ENCODE measurements around the gene COX19.
A peak's percentile ranks its signal among the peaks of the same experiment; 100 is the strongest.
"Not testable (repeated sequence)": the region's sequence is repeated elsewhere in the genome, so short reads cannot be mapped to it uniquely, and the experiment has no call there.

The COX19 gene

DNA sequence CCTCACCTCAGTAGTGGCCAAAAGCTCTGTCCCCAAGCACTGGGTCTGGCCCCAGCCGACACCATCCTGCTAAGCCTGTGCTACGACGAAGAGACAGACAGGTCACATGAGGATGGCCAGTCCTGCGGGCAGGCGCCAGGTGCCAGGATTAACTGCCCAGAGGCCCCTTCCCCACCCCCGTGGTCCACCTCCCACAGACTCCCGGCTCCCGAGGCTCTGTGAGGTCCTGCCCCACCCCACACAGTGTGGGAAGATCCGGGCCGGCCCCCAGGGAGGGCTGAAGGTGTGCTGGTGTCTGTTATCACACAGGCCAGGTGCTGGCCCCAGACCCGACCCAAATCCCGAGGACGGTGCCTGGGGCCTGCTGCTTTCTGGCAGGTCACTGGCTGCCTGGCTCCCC, 34.9 kb upstream of the COX19 start:
- no peak for DNase-seq

DNA sequence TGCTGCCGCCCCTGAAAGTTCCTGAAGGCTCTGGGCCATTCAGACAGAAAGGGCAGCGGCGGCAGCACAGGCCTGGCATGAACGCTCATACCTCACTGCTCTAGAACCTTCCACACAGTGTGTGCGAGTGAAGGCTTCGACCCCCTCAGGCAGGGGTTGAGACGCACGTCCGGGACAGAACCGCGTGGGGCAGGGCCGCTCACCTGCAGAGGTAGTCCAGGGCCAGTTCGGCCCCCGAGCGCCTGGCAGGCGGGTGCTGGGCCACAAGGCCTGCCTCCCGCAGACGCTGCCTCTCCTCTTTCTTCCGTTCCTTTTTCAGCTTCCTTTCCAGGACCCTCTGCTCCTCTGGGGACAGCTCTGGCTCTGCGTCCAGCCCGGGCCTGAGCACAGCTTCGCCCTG, 34.4 kb upstream of the COX19 start:
- DNase-seq: no peak

DNA sequence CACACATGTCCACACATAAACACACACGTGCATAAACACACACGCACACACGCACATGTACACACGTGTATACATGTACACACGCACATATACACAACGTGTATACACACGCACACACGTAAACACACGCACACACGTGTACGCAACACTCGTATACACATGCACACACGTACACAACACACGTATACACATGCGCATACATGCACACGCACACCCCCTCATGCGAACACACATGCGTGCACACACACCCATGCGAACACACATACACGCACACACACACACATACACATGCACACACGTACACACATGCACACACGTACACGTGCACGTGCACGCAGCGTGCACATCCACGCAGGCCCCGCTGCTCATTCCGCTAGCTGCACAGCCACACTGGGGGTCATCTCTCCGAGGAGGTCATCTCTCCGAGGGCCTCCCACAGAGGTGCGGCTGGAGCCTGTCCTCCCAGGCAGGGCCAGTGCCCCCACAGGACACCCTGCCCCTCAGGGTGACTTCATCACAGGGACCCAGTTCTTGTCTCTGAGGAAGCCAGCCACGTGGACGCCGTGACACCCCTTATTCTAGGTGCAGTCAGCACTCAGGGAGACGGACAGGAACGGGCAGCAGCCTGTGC, 33.5 kb upstream of the COX19 start:
- DNase-seq: no peak

DNA sequence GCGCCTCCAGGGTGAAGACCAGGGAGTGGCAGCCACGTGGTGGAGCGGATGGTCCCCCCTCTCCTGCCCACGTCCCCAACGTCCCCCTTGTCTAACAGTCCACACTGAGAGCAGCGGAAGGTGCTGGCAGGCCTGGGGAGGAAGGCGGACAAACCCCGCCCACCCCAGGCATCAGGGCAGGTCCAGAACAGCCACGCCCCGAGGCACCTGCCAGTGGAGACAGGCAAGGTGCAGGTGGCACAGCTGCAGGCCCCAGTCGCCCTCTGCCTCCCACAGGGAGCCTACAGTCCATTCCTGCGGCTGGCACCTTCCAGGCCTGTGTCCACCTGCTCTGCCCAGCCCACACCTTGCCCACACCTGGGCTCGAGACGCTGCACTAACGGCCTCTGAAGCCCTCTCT, 32.6 kb upstream of the COX19 start:
- DNase-seq: no peak

DNA sequence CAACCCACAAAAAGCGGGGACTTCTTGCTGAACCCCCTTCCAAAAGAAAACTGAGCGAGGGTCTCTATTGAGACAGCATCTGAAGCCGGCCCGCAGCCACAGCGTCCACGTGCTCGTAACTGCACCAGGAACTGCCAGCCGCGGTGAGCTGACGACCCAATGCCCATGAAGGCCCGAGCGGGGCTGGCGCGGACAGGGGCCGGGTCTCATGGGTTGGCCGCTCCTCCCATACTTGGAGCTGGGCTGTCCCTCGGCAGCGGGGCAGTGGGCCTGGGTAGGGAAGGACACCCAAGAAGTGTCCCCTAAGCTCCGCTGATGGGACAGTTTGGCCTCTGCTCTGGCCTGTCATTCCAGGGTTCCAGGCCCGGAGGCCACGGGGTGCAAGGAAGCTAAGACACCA, 30.0 kb upstream of the COX19 start:
- no peak for DNase-seq

DNA sequence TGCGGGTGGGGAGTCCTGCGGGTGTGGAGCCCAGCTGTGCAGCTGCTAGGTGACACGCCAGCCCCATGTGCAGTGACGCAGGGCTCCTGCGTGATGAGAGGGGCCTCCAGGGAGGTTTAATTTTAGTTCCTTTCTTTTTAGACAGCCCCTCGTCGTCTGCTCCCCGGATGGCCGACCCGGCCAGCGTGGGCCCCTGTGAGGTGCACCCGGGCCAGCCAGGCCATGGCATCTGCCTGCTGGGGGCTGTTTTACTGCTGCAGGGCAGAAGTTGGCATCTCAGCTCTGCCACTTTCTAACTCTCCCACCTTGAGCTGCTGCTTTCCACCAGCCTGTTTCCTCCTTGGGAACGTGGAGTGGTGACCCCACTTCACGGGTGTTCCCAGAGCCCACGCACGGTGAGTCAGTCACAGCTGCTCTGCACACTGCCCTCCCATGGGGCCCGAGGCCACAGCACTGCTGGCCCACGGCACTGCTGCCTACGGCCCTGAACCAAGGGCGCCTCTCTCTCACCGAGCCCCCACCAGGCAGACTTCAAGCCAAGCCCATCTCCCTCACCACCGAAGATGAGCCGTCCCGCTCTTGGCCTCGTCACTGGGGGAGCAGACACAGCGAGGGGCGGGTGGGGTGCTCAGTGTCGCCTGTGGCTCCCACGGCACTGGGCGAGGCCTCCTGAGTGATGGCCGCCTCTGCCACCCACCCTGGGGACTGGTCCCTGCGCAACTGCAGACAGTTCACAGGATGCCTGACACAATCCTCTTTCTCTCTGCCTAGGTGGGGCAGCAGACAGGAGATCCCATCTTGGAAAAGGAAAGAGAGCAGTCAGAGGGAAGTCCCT, 28.9 kb upstream of the COX19 start:
- no peak for DNase-seq

DNA sequence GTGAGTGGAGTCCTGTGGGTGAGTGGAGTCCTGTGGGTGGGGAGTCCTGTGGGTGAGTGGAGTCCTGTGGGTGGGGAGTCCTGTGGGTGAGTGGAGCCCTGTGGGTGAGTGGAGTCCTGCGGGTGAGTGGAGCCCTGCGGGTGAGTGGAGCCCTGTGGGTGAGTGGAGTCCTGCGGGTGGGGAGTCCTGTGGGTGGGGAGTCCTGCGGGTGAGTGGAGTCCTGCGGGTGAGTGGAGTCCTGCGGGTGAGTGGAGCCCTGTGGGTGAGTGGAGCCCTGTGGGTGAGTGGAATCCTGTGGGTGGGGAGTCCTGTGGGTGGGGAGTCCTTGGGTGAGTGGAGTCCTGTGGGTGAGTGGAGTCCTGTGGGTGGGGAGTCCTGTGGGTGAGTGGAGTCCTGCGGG, 27.1 kb upstream of the COX19 start:
- not testable (repeated sequence) for DNase-seq

DNA sequence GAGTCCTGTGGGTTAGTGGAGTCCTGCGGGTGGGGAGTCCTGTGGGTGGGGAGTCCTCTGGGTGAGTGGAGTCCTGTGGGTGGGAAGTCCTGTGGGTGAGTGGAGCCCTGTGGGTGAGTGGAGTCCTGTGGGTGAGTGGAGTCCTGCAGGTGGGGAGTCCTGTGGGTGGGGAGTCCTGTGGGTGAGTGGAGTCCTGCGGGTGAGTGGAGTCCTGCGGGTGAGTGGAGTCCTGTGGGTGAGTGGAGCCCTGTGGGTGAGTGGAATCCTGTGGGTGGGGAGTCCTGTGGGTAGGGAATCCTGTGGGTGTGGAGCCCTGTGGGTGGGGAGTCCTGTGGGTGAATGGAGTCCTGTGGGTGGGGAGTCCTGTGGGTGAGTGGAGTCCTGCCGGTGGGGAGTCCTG, 26.7 kb upstream of the COX19 start:
- not testable (repeated sequence) for DNase-seq

DNA sequence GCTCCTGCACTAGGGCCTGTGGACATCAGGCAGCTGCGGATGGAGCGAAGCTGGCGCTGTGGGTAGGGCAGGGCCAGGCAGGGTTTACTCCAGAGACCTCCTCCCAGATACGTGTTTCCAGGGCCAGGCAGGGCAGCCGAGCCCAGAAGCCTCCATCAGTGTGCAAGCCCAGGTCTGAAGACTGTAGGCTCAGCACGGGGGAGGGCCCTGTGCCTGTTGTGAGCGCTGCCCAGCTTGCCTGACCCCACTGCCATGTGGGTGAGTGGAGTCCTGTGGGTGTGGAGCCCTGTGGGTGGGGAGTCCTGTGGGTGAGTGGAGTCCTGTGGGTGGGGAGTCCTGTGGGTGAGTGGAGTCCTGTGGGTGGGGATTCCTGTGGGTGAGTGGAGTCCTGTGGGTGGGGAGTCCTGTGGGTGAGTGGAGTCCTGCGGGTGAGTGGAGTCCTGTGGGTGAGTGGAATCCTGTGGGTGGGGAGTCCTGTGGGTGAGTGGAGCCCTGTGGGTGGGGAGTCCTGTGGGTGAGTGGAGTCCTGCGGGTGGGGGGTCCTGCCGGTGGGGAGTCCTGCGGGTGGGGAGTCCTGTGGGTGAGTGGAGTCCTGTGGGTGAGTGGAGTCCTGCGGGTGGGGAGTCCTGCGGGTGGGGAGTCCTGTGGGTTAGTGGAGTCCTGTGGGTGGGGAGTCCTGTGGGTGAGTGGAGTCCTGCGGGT, 25.9 kb upstream of the COX19 start:
- not testable (repeated sequence) for DNase-seq

DNA sequence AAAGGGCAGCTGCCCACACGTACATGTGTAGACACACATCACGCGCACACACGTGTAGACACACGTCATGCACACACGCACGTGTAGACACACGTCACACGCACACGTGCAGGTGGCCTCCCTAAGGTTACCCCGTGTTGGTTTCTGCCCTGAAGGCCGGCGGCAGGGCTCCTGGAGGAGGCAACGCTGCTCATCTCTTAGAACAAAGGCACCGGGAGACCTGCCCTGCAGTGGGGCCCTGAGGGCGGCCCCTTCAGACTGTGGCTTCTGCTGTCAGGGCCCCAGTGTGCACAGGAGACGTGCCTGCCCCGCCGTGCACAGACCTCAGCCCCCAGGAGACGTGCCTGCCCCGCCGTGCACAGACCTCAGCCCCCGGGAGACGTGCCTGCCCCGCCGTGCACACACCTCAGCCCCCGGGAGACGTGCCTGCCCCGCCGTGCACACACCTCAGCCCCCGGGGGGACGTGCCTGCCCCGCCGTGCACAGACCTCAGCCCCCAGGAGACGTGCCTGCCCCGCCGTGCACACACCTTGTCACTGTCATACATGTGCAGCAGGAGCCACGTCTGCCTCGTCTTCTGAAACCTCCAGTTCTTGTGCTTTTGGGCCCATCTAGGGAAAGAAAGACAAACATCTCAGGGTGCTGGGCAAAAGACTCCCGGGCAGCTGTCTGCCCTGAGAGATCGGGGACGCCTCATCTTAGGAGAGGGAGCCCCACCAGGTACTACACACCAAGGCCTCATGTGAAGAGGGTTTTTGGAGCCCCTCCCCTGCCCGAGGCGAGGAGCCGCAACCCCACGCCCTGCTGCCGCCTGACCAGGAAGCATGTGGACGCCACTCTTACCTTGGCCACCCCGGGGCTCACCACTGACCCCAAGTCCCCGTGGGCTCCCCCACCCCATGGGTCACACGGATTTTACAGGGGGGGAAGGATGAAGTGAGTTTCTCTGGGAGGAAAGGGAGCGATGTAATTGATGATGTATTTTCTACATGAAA, 24.9 kb upstream of the COX19 start:
- DNase-seq: no peak

DNA sequence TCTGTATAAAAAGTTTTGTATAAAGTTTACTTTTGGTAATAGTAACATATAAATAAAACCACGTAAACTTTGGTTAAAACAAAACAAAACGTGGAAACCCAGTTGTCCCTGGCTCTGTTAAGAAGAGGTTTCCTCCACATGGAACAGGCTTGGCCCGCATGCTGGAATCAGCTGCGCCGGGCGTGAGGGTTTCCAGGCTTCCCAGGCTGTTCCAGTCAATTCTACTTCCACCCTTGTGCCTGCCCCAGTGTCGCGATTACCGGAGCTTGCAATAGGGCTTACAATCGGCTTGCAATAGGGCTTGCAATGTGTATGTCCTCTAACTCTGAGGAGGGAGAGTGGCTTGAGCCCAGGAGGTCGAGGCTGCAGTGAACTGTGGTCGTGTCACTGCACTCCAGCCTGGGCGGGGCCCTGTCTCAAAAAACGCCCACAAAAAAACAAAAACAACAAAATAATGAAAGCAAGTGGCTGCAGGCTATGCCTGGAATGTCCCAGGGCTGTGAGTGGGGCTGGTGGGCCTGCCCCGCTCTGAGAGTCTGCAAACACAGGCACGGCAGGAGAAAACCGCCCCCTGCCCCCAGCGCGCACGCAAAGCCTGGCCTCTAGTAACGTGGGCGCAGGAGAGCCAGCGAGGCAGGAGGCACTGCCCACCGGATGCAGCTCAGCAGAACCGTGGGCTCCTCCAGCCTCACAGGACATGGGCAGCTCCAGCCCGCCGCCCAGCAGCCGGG, 24.0 kb upstream of the COX19 start:
- no peak for DNase-seq

DNA sequence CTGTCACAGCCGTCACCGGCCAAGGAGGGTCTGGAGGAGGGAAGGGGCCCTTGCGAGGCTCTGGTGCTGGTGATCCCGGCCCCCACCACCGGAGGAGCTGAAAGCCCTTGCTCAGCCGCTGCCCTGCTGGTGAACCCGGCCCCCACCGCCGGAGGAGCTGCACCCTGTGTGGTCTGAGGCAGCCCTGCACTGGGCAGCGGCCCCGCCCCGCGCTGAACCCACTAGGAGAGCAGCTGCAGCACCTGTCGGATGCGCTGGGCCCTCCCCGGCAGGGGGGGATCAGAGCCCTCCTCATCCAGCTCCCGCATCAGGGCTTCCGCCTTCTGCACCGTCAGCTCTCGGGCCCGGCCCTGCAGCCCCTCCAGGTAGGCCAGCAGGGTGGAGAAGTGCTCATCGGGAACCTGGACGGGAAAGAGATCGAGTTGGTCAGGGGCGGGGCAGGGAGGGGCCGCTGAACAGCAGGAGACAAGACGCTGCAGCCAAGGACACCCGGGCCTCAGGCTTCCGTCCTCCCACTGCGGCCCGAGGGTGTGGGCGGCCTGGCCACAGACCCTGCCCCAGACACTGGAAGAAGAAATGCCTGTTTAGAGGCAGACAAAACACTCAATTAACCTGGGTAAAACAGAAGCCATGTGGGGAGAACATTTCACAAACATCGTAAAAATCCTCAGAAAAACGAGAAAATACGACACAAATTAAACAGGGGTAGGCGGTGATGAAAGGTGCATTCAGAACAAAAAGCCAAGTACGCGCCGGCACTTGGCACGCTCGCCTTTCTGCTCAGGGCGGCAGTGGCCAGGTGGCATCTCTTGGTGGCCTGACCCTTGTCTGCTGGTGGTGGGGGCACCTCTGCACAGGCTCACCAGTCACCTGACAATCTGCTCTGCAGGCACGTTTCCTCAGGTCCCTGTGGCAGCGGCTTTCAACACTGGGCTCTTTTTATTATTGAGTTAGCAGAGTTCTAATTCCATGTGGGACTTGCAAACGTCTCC, 22.4 kb upstream of the COX19 start:
- DNase-seq: no peak

DNA sequence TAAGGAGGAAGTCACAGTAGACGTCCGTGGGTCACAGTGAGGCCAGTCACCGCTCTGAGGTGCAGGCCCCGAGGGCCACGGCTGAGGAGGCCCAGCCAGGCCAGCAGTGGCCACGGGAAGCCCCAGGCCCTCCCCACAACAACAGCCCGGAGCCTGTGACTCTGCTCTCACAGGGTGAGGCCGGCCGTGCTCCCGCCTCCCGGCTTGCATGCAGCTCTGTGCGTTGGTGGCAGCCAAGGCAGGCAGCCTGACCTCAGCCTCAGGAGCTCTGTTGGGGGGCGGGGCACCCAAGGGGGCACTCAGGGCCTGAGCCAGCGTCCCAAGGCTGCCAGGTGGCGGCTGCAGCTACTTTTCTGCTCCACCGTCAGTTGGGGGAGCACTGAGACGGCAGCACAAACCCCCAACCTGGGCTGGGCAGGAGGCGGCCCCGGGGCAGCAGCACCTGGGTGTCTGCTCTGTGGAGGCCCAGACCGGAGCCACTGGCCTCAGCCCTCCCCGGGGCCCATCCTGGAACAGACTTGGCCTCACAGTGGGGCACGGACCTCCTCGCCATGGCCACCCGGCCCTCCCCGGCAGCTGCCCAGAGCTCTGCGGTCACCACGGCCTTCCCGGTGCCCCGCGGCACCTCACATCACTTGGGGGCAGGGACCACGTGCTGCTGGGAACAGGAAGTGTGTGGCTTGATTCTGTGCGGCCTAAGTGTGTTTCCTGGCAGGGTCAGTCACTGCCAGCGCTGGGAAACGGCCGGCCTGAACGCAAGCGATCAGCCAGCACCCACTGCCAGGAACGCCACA, 20.9 kb upstream of the COX19 start:
- DNase-seq: no peak

DNA sequence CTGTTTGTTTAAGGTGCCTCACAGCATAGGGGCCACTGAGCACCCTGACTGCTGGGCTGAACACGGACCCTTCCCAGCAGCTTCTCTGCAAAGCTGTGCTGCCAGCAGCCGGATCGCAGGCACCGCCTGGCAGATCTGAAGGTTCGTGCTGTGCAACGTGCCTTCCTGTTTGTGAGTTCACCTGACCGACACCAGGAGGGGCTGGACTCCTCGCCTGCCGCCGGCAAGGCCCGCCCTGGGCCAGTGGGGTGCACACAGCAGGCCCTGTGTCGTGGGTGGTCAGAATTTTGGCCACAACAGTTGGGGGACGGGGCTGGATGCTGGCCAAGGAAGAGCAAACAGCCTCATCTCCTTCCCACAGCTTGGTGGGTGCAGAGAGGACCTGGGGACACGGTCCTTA, 20.2 kb upstream of the COX19 start:
- DNase-seq: no peak

DNA sequence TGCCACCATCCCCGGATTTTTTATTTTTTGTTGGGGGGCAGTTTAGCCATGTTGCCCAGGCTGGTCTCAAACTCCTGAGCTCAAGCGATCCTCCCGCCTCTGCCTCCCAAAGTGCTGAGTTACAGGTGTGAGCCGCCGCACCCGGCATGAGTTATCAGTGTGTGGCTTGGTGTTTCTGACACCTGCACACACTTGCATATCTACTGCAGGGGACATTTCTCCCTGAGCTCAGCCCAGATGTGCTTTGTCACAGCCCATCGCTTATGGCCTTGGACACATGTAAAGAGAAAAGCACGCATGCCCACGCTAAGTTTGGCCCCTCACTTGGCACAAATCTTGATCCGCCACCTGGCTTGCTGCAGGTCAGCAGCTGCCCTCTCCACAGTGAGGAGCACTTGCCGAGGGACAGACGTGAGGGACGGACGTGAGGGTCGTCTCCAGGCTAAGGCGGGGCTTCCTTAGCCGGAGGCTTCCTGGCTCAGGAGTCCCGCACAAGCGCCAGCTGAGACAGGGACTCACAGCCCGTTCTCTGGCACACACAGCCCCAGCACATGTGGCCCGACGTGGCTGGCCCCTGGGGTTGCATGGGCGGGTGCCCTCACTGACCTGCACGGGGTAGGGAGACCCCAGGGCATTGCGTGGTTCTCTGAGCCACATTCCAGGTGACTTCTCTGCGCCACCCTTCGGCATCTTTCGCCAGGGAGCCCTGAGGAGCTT, 19.4 kb upstream of the COX19 start:
- no peak for DNase-seq

DNA sequence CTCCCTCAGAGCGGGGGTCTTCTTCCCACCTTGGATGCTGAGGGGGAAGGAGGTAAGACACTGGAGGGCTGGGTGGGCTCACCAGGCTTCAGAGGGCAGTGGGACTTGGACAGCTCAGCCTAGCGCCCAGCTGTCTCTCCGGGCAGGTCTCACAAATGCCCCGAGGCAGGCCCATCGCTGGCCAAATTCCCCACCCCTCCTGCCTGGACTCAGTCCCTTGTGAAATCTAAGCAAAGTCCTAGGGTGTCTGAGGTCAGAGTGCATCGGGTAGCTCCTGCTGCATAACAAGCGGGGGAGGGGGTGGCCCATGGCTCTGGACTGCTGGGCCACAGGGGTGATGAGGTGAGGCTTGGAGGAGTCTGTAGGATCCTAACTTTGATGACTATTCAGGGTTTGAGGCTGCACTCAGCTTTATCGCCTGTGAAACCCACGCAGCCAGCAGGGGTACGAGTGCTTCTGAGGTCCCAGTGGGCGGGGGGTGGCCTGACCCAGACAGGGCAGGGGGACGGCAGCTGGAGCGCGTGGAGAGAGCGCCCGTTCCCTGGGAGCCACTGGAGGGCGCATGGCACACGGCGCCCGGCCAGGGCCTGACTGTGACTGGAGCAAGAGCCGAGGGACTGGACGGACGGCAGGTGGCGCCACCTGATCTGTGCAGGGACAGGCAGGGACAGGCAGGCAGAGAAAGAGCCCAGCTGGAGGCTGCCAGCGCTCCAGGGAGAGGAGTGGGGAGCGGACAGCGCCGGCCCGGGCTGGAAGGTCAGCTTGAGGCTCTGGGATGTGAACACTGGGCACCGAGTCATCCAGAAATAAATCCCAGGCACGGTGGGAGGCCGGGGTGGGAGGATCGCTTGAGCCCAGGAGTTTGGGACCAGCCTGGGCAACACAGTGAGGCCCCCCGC, 17.6 kb upstream of the COX19 start:
- peak; percentile 32 for DNase-seq

DNA sequence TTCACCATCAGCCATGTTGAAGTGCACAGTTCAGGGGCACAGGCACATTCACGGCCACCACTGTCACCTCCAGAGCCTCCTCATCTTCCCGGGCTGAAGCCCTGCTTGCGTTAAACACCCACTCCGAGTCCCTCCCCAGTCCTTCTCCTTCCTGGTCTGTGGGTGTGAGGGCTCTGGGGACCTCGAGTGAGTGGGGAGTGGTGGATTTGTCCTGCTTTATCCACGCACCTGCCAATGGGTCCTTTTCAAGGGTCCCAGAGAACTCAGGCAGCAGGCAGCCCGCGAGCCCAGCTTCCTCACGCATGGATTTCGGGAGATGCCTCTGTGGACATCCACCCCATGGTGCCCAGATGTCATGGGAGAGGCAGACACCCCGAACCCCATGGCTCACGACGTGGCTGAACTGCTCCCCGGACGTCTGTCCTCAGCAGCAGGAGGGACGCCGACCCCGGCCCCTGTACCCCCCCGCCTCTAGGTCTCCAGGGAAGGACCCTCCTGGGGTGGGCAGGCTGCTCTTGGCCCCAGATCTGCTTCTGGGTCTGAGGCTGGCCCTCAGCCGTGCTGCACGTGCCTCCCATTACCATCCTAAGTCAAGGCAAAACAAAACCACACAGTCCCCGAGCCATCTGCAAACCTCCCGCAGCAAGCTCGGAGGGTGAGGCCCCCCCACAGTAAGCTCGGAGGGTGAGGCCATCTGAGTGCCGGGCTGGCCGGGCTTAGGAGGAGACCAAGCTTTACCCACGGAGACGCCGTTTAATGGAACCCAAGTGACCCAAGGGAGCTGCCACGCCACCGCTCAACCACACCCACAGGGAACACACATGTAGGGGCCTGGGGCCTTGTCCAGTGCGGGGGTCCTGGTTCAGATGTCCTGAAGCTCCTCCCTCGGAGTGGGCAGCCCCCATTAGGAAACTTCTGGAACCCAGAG, 16.6 kb upstream of the COX19 start:
- DNase-seq: no peak
